Chondrocyte (in vitro differentiated cells): ENCODE data around the gene WNT8B. TPM values are rescaled to one million over a fixed set of nuclear protein-coding genes. Genes with fewer than 3 reads are reported as not detected.

ENCODE experiments used
- DNase-seq: peaks from one replicate; pipeline ENCODE4 v3.0.0; 2021; ENCODE audit warnings: mixed read lengths, low spot score
- H3K27ac Mint-ChIP-seq: one replicate; pipeline ENCODE4 v1.8.0; 2021; ENCODE audit warnings: mild to moderate bottlenecking, moderate library complexity, mixed read lengths; ENCODE audit not compliant: unreplicated experiment
- H3K27me3 Mint-ChIP-seq: 2 replicates; pipeline ENCODE4 v1.8.0; 2021; ENCODE audit warnings: low read depth, mixed read lengths
- H3K36me3 Mint-ChIP-seq: 2 replicates; pipeline ENCODE4 v1.8.0; 2021; ENCODE audit warnings: low read depth, mixed read lengths
- H3K4me1 Mint-ChIP-seq: 2 replicates; pipeline ENCODE4 v1.8.0; 2021; ENCODE audit warnings: low read depth, mild to moderate bottlenecking, mixed read lengths
- H3K4me3 Mint-ChIP-seq: one replicate; pipeline ENCODE4 v1.8.0; 2021; ENCODE audit warnings: mild to moderate bottlenecking, moderate library complexity, mixed read lengths; ENCODE audit not compliant: unreplicated experiment
- H3K9me3 Mint-ChIP-seq: 2 replicates; pipeline ENCODE4 v1.8.0; 2021; ENCODE audit warnings: low read depth, mixed read lengths
- CTCF ChIP-seq: fragments of 200-600 bp; sonication (generic); IDR thresholded peaks from 2 replicates; pipeline ENCODE4 v1.5.0; 2021; ENCODE audit warnings: antibody characterized with exemption, mild to moderate bottlenecking, moderate library complexity
- long read RNA-seq: library from polyadenylated mRNA; stranded (forward); transcript quantifications from one replicate; pipeline ENCODE4 v2.0.0, GENCODE V29; 2021
- total RNA-seq: library from RNA; stranded (reverse); gene quantifications from 3 replicates; pipeline ENCODE4 v1.2.1, GENCODE V29; 2021

WNT8B gene
- total RNA-seq: not detected in 3 replicates
- long read RNA-seq: 0 reads

GRCh38 chr10:100462709-100463108, at the start of gene WNT8B:
TSS of gene WNT8B (plus strand) at chr10:100463009. CDS start at chr10:100463169, 160 bp downstream.
- Mint-ChIP-seq H3K27me3 (peaks cover 58% of the 10 kb centered on the region), H3K27ac (no peak within 1 kb of the TSS), H3K9me3 (no peaks in the 10 kb centered on the region), H3K4me1 (no peaks in the 10 kb centered on the region), H3K36me3 (no peaks in the 10 kb centered on the region), H3K4me3 (no peak within 1 kb of the TSS)
- DNase-seq: no peak
- no peak for TF ChIP-seq CTCF

- peaks cover 5% of the 10 kb centered on the region for H3K27me3 Mint-ChIP-seq
- no peak for TF ChIP-seq CTCF
- no peak overlapping the region for H3K27ac Mint-ChIP-seq
- DNase-seq: no peak
- H3K9me3 Mint-ChIP-seq: peaks cover 8% of the 10 kb centered on the region
- H3K4me3 Mint-ChIP-seq: no peak overlapping the region
- H3K4me1 Mint-ChIP-seq: no peaks in the 10 kb centered on the region
- peaks cover 3% of the 10 kb centered on the region for H3K36me3 Mint-ChIP-seq
These were observed 49.6 kb upstream of the WNT8B start for GRCh38 chr10:100413173-100413572.

GRCh38 chr10:100419911-100420449, 42.8 kb upstream of the WNT8B start:
- Mint-ChIP-seq H3K36me3 (peaks cover 1% of the 10 kb centered on the region), H3K27ac (no peak overlapping the region), H3K4me1 (no peaks in the 10 kb centered on the region)

GRCh38 chr10:100427374-100427773, 35.4 kb upstream of the WNT8B start:
- H3K9me3 Mint-ChIP-seq: no peaks in the 10 kb centered on the region
- peaks cover 3% of the 10 kb centered on the region for H3K27me3 Mint-ChIP-seq

More at GRCh38 chr10:100419911-100420449, 42.8 kb upstream of the WNT8B start:
- Mint-ChIP-seq H3K4me3 (no peak overlapping the region), H3K27me3 (peaks cover 8% of the 10 kb centered on the region), H3K9me3 (no peaks in the 10 kb centered on the region)
- no peak for DNase-seq
- TF ChIP-seq CTCF: no peak

More at GRCh38 chr10:100427374-100427773, 35.4 kb upstream of the WNT8B start:
- Mint-ChIP-seq H3K36me3 (no peaks in the 10 kb centered on the region), H3K4me1 (no peaks in the 10 kb centered on the region), H3K4me3 (no peak overlapping the region), H3K27ac (no peak overlapping the region)
- no peak for TF ChIP-seq CTCF
- no peak for DNase-seq
